Stimulated activated CD4-positive, alpha-beta T cell treated with anti-CD3 and anti-CD28 coated beads, Interleukin-12 subunit alpha, Interleukin-12 subunit beta, amount 100 ng/mL, for 24 hours (primary cell): ENCODE data around the gene NMBR.
A peak's percentile ranks its signal among the peaks of the same experiment; 100 is the strongest.
"Not testable (repeated sequence)": the region's sequence is repeated elsewhere in the genome, so short reads cannot be mapped to it uniquely, and the experiment has no call there.

Experiments used
- DNase-seq, 2 experiments: peaks; one replicate each; pipeline ENCODE4 v3.0.0-alpha.2; 2020; ENCODE audit warnings: low read depth in 2 of 2

NMBR gene

GRCh38 chr6:142155091-142155490 lies 8.2 kb upstream of the NMBR start:
- DNase-seq = no peak

DNA sequence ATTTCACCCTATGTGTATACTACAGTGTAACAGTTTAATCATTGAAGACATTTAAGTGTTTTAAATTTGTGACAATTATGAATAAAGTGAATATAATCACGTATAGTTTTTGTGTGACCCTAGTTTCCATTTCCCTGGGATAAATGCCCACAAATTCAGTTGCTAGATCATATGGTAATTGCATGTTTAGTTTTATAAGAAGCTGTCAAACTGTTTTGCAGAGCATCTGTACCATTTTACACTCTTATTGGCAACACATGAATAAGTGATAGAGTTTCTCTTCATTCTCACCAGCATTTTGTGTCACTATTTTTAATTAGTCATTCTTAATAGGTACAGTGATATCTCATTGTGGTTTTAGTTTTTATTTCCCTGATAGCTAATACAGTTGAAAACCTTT lies 7.4 kb upstream of the NMBR start:
- DNase-seq = no peak

DNA sequence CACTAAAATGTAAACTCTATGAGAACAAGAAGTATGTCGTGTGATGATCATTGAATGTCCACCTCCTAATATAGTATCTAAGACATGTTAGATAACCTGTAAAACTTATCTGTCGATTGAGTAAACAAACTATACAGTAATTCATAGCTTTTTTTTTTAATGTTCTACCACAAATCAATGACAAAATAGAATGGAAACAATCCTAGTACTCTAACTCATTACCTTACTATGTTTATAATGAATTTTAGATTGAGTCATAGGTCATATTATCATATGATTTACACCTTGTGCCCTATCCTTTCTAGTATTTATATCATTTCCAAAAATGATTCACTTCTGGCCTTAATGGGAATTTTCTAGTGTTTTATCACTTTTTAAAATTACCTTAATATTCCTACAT lies 6.3 kb upstream of the NMBR start:
- no peak for DNase-seq

GRCh38 chr6:142152746-142153145 lies 5.8 kb upstream of the NMBR start:
- no peak for DNase-seq

GRCh38 chr6:142141531-142141930 lies 5.4 kb downstream of the NMBR start:
- DNase-seq = not testable (repeated sequence)

GRCh38 chr6:142138876-142139275 lies 8.0 kb downstream of the NMBR start:
- DNase-seq = no peak

GRCh38 chr6:142132625-142133024 lies 14.3 kb downstream of the NMBR start, which contains the start of gene GJE1:
TSS of gene GJE1 (plus strand) at chr6:142132925. CDS start at chr6:142133159, 234 bp downstream.
- DNase-seq = no peak

GRCh38 chr6:142130814-142131213 lies 16.1 kb downstream of the NMBR start:
- no peak for DNase-seq

DNA sequence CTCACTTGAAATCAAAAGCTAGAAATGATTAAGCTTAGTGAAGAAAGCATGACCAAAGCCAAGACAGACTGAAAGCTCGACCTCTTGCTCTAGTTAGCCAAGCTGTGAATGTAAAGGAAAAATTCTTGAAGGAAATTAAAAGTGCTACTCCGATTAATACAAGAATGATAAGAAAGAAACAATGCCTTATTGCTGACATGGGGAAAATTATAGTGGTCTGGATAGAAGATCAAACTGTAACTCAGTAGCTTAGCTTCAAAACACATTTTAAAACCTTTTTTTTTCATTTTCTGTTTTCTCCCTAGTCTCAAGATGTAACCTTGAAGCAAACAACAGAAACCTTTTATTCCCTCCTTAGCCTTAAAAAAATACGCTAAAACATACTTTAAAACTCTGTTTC lies 25.6 kb downstream of the NMBR start:
- DNase-seq = no peak

DNA sequence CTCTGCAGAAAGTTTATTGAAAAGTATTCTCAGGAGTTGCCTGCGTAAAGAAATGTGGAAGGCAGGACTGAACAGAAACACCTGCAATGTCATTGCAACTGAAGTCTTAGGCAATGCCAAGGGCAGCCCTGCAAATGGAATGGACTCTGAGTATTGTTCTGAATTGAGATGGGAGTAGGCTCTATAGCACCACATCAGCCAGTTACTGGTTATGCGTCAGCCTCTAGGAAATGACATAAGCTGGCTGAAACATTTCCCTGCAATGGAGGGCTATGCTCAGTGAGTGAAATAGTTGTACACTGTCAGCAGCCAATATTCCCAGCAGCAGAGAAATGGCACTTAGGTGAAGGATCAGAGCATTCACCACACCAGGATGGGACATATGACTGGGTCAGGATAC lies 28.0 kb downstream of the NMBR start:
- DNase-seq = no peak

- DNase-seq = no peak
Observed at GRCh38 chr6:142118328-142118727, 28.6 kb downstream of the NMBR start.

GRCh38 chr6:142117366-142117765 lies 29.6 kb downstream of the NMBR start:
- no peak for DNase-seq

GRCh38 chr6:142112451-142113061 lies 34.4 kb downstream of the NMBR start:
- DNase-seq = peak; percentile 38 to 69

DNA sequence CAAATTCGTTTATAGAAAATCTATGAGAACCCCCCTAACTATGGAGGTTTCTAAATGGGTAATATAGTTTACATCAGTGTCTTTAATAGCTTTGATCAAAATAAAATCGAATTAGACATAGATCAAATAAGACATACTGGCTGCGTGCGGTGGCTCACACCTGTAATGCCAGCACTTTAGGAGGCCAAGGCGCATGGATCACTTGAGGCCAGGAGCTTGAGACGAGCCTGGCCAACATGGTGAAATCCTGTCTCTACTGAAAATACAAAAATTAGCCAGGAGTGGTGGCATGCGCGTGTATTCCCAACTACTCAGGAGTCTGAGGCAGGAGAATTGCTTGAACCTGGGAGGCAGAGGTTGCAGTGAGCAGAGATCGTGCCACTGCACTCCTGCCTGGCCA lies 36.1 kb downstream of the NMBR start:
- DNase-seq = not testable (repeated sequence)

DNA sequence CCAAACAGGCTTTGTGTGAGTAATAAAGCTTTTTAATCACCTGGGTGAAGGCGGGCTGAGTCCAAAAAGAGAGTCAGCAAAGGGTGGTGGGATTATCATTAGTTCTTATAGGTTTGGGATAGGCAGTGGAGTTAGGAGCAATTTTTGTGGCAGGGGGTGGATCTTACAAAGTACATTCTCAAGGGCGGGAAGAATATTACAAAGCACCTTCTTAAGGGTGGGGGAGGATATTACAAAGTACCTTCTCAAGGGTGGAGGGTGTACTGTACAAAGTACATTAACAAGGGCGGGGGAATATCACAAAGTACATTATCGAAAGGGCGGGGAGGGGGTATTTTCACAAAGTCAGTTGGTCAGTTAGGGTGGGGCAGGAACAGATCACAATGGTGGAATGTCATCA lies 42.1 kb downstream of the NMBR start:
- DNase-seq = not testable (repeated sequence)

DNA sequence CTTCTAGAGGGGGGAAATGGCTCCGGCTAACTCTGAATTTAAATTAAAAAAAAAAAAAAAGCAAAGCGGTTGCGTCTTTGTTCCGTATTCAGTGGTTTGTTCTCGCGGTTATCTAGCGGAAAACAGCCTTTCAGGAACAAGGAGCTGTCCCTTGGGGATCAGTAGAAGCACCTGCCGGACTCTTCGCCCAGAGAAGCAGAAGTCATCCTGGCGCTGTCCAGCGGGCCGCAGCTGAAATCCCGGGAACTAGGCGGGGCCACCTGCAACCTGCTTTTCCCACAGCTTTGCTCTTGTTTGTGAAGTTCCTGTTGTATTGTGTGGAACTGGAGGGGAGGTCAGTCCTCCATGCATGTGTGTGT lies 58.1 kb downstream of the NMBR start:
- no peak for DNase-seq

DNA sequence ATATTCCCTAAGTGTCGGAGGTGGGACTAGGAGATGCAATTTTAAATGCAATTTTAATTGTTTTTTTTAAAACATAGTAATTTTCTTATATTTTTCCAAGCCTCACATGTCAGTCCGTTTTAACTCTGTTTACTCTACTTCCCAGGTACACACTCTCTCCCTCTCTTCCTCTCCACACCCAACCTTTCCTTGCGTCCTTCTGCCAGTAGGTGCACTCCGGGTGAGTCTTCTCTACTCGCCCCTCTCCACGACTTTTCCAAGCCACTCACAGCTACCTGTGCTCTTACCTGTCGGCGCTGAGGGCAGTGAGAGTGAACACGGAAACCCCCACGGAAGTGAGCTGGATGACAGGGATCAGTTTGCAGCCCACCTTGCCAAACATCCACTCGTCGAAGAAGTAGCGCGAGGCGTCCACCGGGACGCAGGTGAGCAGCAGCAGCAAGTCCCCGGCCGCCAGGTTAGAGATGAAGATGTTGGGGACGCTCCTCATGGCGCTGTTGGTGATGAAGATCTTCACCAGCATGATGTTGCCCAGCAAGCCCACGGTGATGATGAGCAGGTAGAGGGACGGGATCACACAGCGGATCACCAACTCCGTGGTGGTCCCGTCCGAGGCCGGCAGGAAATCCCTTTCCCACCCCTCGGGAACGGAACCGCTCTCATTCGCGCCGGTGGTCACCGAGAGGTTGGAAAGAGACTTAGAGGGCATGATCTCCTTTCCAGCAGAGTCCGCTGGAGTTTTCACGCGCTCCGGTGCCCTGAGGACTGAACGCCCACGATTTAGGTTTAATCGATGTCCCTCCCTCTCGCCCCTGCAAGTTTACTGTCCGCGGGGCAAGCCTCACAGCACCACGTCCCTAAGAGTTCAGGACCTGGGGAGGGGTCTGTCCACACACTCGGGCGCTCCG lies 58.7 kb downstream of the NMBR start:
- DNase-seq = no peak

DNA sequence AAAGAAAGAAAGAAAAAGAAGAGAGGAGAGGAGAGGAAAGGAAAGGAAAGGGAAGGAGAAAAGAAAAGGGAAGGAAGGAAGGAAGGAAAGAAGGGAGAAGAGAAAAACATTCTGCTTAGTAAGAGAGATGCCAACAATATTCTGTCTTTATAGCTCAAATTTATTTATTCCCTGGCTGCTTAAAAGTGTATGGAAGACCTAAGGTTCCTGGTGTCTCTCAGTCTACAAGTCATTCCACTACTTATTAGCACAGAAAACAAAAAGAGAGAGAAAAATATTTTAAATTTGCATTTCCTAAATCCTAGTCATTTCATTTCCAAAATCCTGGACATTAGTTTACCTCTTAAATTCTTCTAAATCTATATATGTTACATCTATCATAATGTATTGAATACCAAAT lies 67.8 kb downstream of the NMBR start:
- no peak for DNase-seq

- DNase-seq = no peak
Observed at GRCh38 chr6:142075516-142076101, 71.3 kb downstream of the NMBR start.

- no peak for DNase-seq
Observed at GRCh38 chr6:142074516-142074915, 72.4 kb downstream of the NMBR start.

GRCh38 chr6:142071981-142072380 lies 74.9 kb downstream of the NMBR start:
- DNase-seq = no peak

DNA sequence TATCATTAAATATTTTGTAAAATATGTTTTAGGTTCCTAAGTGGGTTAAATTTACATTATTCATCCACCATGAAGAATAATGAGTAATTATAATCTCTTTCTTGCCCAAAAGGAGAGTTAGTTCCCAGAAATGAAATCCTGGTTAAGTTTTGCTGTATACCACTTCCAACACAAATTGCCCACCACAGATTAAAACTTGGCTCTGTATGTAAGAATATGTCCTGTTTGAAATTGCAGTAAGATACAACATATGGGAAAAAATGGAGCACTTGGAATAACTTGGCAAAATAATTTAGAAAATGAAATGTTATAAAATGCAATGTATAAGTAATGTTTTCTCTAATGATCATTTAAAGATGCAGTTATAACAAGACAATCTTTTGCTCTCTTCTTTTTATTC lies 78.5 kb downstream of the NMBR start:
- no peak for DNase-seq

DNA sequence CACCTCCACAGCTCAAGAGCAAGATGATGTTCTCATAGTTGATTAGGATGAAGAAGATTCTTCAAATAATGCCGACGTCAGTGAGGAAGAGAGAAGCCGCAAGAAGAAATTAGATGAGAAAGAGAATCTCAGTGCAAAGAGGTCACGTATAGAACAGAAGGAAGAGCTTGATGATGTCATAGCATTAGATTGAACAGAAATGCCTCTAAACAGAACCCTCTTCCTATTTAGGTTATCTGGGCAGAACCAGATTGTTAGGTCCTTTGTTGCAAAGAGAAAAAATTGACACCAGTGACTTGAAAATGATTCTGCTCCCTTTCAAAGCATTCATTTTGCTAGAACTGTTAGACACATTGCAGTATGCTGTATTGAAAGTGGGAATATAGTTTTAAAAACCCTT lies 84.1 kb downstream of the NMBR start:
- DNase-seq = not testable (repeated sequence)
